H9 (cell line): ENCODE measurements around the gene CREB5. TPM values are rescaled to one million over a fixed set of nuclear protein-coding genes. Genes with fewer than 3 reads are reported as not detected.

Experiments
- DNase-seq: peaks from one replicate; pipeline ENCODE4 v3.0.0-alpha.2; 2017
- H2AFZ ChIP-seq: one replicate; pipeline ENCODE4 v1.6.1; 2013; ENCODE audit warnings: mild to moderate bottlenecking, low read length, control low read depth, moderate library complexity
- H2AK5ac ChIP-seq: 2 replicates; pipeline ENCODE4 v1.6.1; 2013; ENCODE audit warnings: low read length, control low read depth, mixed read lengths; ENCODE audit not compliant: insufficient read length
- H2BK120ac ChIP-seq: one replicate; pipeline ENCODE4 v1.6.1; 2013; ENCODE audit warnings: low read depth, mild to moderate bottlenecking, low read length, control low read depth, inconsistent platforms; ENCODE audit not compliant: poor library complexity, severe bottlenecking
- H2BK12ac ChIP-seq: 2 replicates; pipeline ENCODE4 v1.6.1; 2013; ENCODE audit warnings: low read length, control low read depth, mixed read lengths, low read depth; ENCODE audit not compliant: insufficient read length
- H2BK15ac ChIP-seq: 2 replicates; pipeline ENCODE4 v1.6.1; 2013; ENCODE audit warnings: low read depth, low read length, control low read depth
- H2BK20ac ChIP-seq: one replicate; pipeline ENCODE4 v1.6.1; 2013; ENCODE audit warnings: low read depth, mild to moderate bottlenecking, low read length, control low read depth, inconsistent platforms; ENCODE audit not compliant: poor library complexity, severe bottlenecking
- H2BK5ac ChIP-seq: 2 replicates; pipeline ENCODE4 v1.6.1; 2013; ENCODE audit warnings: low read length, control low read depth, mixed read lengths; ENCODE audit not compliant: insufficient read length
- H3K14ac ChIP-seq: 2 replicates; pipeline ENCODE4 v1.6.1; 2013; ENCODE audit warnings: low read length, control low read depth; ENCODE audit not compliant: insufficient read depth
- H3K18ac ChIP-seq: 2 replicates; pipeline ENCODE4 v1.6.1; 2013; ENCODE audit warnings: low read depth, mild to moderate bottlenecking, mixed read lengths, low read length, control low read depth; ENCODE audit not compliant: insufficient read length
- H3K23ac ChIP-seq: 2 replicates; pipeline ENCODE4 v1.6.1; 2013; ENCODE audit warnings: low read length, control low read depth, mixed read lengths, low read depth; ENCODE audit not compliant: insufficient read length
- H3K23me2 ChIP-seq: 2 replicates; pipeline ENCODE4 v1.6.1; 2013; ENCODE audit warnings: low read depth, mild to moderate bottlenecking, mixed read lengths, low read length, control low read depth; ENCODE audit not compliant: insufficient read length, poor library complexity, severe bottlenecking
- H3K27ac ChIP-seq: 2 replicates; pipeline ENCODE4 v1.5.1; 2013; ENCODE audit warnings: low read length, control low read depth, mixed read lengths, low read depth; ENCODE audit not compliant: insufficient read length
- H3K27me3 ChIP-seq: 2 replicates; pipeline ENCODE4 v1.6.1; 2013; ENCODE audit warnings: low read length, control low read depth, inconsistent platforms; ENCODE audit not compliant: insufficient read depth
- H3K4ac ChIP-seq: 2 replicates; pipeline ENCODE4 v1.6.1; 2013; ENCODE audit warnings: low read depth, mild to moderate bottlenecking, control low read depth, inconsistent platforms, low read length, moderate library complexity
- H3K4me1 ChIP-seq: 2 replicates; pipeline ENCODE4 v1.6.1; 2013; ENCODE audit warnings: low read length, control low read depth, inconsistent platforms; ENCODE audit not compliant: insufficient read depth
- H3K4me2 ChIP-seq: 2 replicates; pipeline ENCODE4 v1.6.1; 2013; ENCODE audit warnings: low read length, control low read depth, mixed read lengths; ENCODE audit not compliant: insufficient read length, insufficient read depth
- H3K56ac ChIP-seq: 2 replicates; pipeline ENCODE4 v1.6.1; 2013; ENCODE audit warnings: low read depth, mild to moderate bottlenecking, mixed read lengths, low read length, control low read depth; ENCODE audit not compliant: insufficient read length
- H3K79me1 ChIP-seq: 2 replicates; pipeline ENCODE4 v1.6.1; 2013; ENCODE audit warnings: low read depth, mild to moderate bottlenecking, moderate library complexity, low read length, control low read depth, inconsistent platforms; ENCODE audit not compliant: insufficient read depth, poor library complexity, severe bottlenecking
- H3K79me2 ChIP-seq: 2 replicates; pipeline ENCODE4 v1.6.1; 2013; ENCODE audit warnings: low read length, control low read depth, inconsistent platforms; ENCODE audit not compliant: insufficient read depth
- H3K9ac ChIP-seq: 2 replicates; pipeline ENCODE4 v1.6.1; 2013; ENCODE audit warnings: low read length, control low read depth, mixed read lengths; ENCODE audit not compliant: insufficient read length; ENCODE audit errors: extremely low read depth
- H3K9me3 ChIP-seq: one replicate; pipeline ENCODE4 v1.6.1; 2013; ENCODE audit warnings: low read depth, low read length, inconsistent platforms; ENCODE audit not compliant: control insufficient read depth
- H3T11ph ChIP-seq: one replicate; pipeline ENCODE4 v1.6.1; 2013; ENCODE audit warnings: mild to moderate bottlenecking, low read length, control low read depth, inconsistent platforms
- H4K20me1 ChIP-seq: one replicate; pipeline ENCODE4 v1.6.1; 2013; ENCODE audit not compliant: control insufficient read depth, insufficient read length, insufficient read depth
- H4K5ac ChIP-seq: 2 replicates; pipeline ENCODE4 v1.6.1; 2013; ENCODE audit warnings: low read depth, mild to moderate bottlenecking, mixed read lengths, low read length, control low read depth; ENCODE audit not compliant: insufficient read length
- H4K8ac ChIP-seq: replicated peaks from 2 replicates; pipeline ENCODE4 v1.6.1; 2013; ENCODE audit warnings: low read length, control low read depth, mixed read lengths, low read depth; ENCODE audit not compliant: insufficient read length
- H4K91ac ChIP-seq: 2 replicates; pipeline ENCODE4 v1.6.1; 2013; ENCODE audit warnings: low read depth, mild to moderate bottlenecking, moderate library complexity, mixed read lengths, low read length, control low read depth; ENCODE audit not compliant: insufficient read length
- H3K27ac Mint-ChIP-seq, 3 experiments: 2 replicates in 2 of 3; 3 replicates in 1 of 3; pipeline ENCODE4 v1.8.0; 2020 to 2021; ENCODE audit warnings: mixed read lengths in 3 of 3, mild to moderate bottlenecking in 1 of 3, moderate library complexity in 1 of 3
- H3K27me3 Mint-ChIP-seq: 2 replicates; pipeline ENCODE4 v1.8.0; 2021; ENCODE audit warnings: low read depth, mild to moderate bottlenecking, moderate library complexity, mixed read lengths
- H3K36me3 Mint-ChIP-seq, 3 experiments: 2 replicates in 2 of 3; 3 replicates in 1 of 3; pipeline ENCODE4 v1.8.0; 2020 to 2021; ENCODE audit warnings: low read depth in 3 of 3, mixed read lengths in 3 of 3; ENCODE audit not compliant: insufficient read depth in 1 of 3
- H3K4me1 Mint-ChIP-seq, 2 experiments: 2 replicates each; pipeline ENCODE4 v1.8.0; 2020; ENCODE audit warnings: mixed read lengths in 2 of 2
- H3K4me3 Mint-ChIP-seq, 2 experiments: 2 replicates in 1 of 2; 3 replicates in 1 of 2; pipeline ENCODE4 v1.8.0; 2020 to 2021; ENCODE audit warnings: mild to moderate bottlenecking in 2 of 2, mixed read lengths in 2 of 2, moderate library complexity in 1 of 2
- H3K9me3 Mint-ChIP-seq, 2 experiments: 2 replicates in 1 of 2; 3 replicates in 1 of 2; pipeline ENCODE4 v1.8.0; 2020; ENCODE audit warnings: mild to moderate bottlenecking in 2 of 2, mixed read lengths in 2 of 2, moderate library complexity in 1 of 2
- CTCF ChIP-seq: fragments of 200-600 bp; sonication (generic); conservative IDR thresholded peaks from 3 replicates; pipeline ENCODE4 v1.8.0; 2021; ENCODE audit warnings: antibody characterized with exemption, mild to moderate bottlenecking
- WGBS: extraction: QIAGEN DNeasy Blood & Tissue Kit; methylation state at CpG from one replicate; pipeline ENCODE4 v1.1.7; 2013; ENCODE audit warnings: missing lambda C conversion rate, low lambda C conversion rate, mixed read lengths; ENCODE audit not compliant: insufficient read length; ENCODE audit errors: extremely low coverage; 5-methylcytosine and 5-hydroxymethylcytosine counted together
- total RNA-seq: library from RNA; stranded (reverse); gene quantifications from 2 replicates; pipeline ENCODE4 v1.2.1, GENCODE V29; 2021

CREB5 gene
- total RNA-seq, 1 experiment from 2014 or later: 4.0 TPM

GRCh38 chr7:28564755-28565374 lies 152.5 kb downstream of the CREB5 start:
- no peak for DNase-seq
- no peaks in the 10 kb centered on the region for H3K23me2 ChIP-seq
- no peak overlapping the region for H3K4me3 Mint-ChIP-seq
- H2BK20ac ChIP-seq: no peak overlapping the region
- no peaks in the 10 kb centered on the region for H3K36me3 Mint-ChIP-seq
- no peak overlapping the region for H2AFZ ChIP-seq
- WGBS: no CpG with 5 or more reads among the region's 4 CpGs
- no peak overlapping the region for H3K27ac ChIP-seq
- no peak overlapping the region for H4K91ac ChIP-seq
- no peak overlapping the region for H3K56ac ChIP-seq
- no peak overlapping the region for H2BK5ac ChIP-seq
- H3K4me1 Mint-ChIP-seq: peaks cover 2% of the 10 kb centered on the region in 2 experiments; a peak in 3 of 4 replicates
- H3K9ac ChIP-seq: no peak overlapping the region
- H3K27ac Mint-ChIP-seq: no peak overlapping the region
- H3K9me3 ChIP-seq: no peaks in the 10 kb centered on the region
- no peaks in the 10 kb centered on the region; a peak in 1 of 5 replicates for H3K9me3 Mint-ChIP-seq
- no peak overlapping the region for H3T11ph ChIP-seq
- no peak for TF ChIP-seq CTCF
- no peak overlapping the region for H2BK15ac ChIP-seq
- H4K5ac ChIP-seq: no peak overlapping the region
- no peak overlapping the region for H4K8ac ChIP-seq
- H2BK120ac ChIP-seq: no peak overlapping the region
- H3K4ac ChIP-seq: no peak overlapping the region
- no peaks in the 10 kb centered on the region for H3K79me2 ChIP-seq
- no peaks in the 10 kb centered on the region for H3K79me1 ChIP-seq
- H3K4me2 ChIP-seq: no peak overlapping the region
- H3K27me3 ChIP-seq: no peaks in the 10 kb centered on the region
- H3K14ac ChIP-seq: no peak overlapping the region
- no peaks in the 10 kb centered on the region for H4K20me1 ChIP-seq
- no peak overlapping the region for H3K18ac ChIP-seq
- no peaks in the 10 kb centered on the region for H3K4me1 ChIP-seq
- H3K27me3 Mint-ChIP-seq: no peaks in the 10 kb centered on the region; the same call in 1 of the 2 replicates
- no peak overlapping the region for H2AK5ac ChIP-seq
- no peak overlapping the region for H3K23ac ChIP-seq
- no peak overlapping the region for H2BK12ac ChIP-seq
